Ovary (tissue), 9 donors: ENCODE results near the gene GEMIN5. TPM values are rescaled to one million over a fixed set of nuclear protein-coding genes. Genes with fewer than 3 reads are reported as not detected.
"Not testable (repeated sequence)": the region's sequence is repeated elsewhere in the genome, so short reads cannot be mapped to it uniquely, and the experiment has no call there.

Source experiments
- DNase-seq, 5 donors: peaks; one replicate each; pipeline ENCODE4 v3.0.0-alpha.2; 2019 to 2020
- H3K27ac ChIP-seq, 2 donors: fragments of 200-600 bp; one replicate each; pipeline versions ENCODE4 v1.5.1 to v1.8.0; 2019 to 2022
- H3K27me3 ChIP-seq: fragments of 200-600 bp; one replicate; pipeline ENCODE4 v1.8.0; 2022
- H3K36me3 ChIP-seq: fragments of 200-600 bp; sonication (generic); one replicate; pipeline ENCODE4 v1.5.1; 2019
- H3K4me1 ChIP-seq: one replicate; pipeline ENCODE4 v1.8.1; 2013; ENCODE audit warnings: mild to moderate bottlenecking, moderate library complexity; ENCODE audit not compliant: insufficient read depth
- H3K4me3 ChIP-seq: fragments of 200-600 bp; sonication (generic); one replicate; pipeline ENCODE4 v1.5.1; 2017
- H3K9me3 ChIP-seq, 2 donors: fragments of 200-600 bp in 1 of 2; sonication (generic) in 1 of 2; one replicate each; pipeline versions ENCODE4 v1.5.1 to v1.8.1; 2013 to 2019; ENCODE audit warnings: mild to moderate bottlenecking in 1 of 2, moderate library complexity in 1 of 2
- EP300 ChIP-seq: sonication (generic); formaldehyde crosslinking; IDR thresholded peaks from one replicate; pipeline ENCODE4 v1.6.1; 2017; ENCODE audit warnings: antibody characterized with exemption
- POLR2A ChIP-seq: fragments of 450-650 bp; IDR thresholded peaks from one replicate; pipeline ENCODE4 v1.6.1; 2017; ENCODE audit warnings: antibody characterized with exemption, mild to moderate bottlenecking, moderate library complexity
- WGBS, 3 donors: extraction: QIAGEN DNeasy Blood & Tissue Kit in 1 of 3; methylation state at CpG; one replicate each; pipeline versions ENCODE4 v1.1.5 to v1.1.7; 2013 to 2017; 5-methylcytosine and 5-hydroxymethylcytosine counted together
- intact Hi-C, 4 donors: fragments of 100-400 bp; cut with DNase I; formaldehyde crosslinking; loops; one replicate each; pipeline versions ENCODE4 v1.11.0 to v1.15.1; 2022 to 2023
- polyA plus RNA-seq, 2 donors: library from polyadenylated mRNA; stranded (reverse); fragments of 200-250 nt in 1 of 2; fragments of 350-450 nt in 1 of 2; fragmentation: Illumina TruSeq in 1 of 2; extraction: RNeasy Lipid Tissue Mini Kit (QIAGEN cat#74804) in 1 of 2; gene quantifications; one replicate each; pipeline ENCODE4 v1.2.3, GENCODE V29; 2013 to 2014
- total RNA-seq, 7 donors: library from RNA; depleted of rRNA in 2 of 7; stranded (reverse); fragments of >200 nt in 2 of 7; fragmentation: NEBNext Ultra II Directional in 3 of 7; extraction: Animal tissue kit (Norgen Biotek cat#: 25700) in 3 of 7; gene quantifications; one replicate each; pipeline versions ENCODE4 v1.1.0 to v1.2.4, GENCODE V29; 2016 to 2023
- TF ChIP-seq, protein P1 (sequence below), 3 donors: fragments of 450-650 bp in 2 of 3; fragments of 200-600 bp in 1 of 3; IDR thresholded peaks; one replicate each; pipeline versions ENCODE4 v1.5.1 to v1.8.0; 2016 to 2022; ENCODE audit warnings: antibody characterized with exemption in 3 of 3, mild to moderate bottlenecking in 1 of 3
- donor health status: DM: no; HTN: no; CAD: no; lungs with moderate emphysema.
- donor health status: DM: no; HTN: no; CAD: no.
- donor health status: Bipolar disorder and iron deficiency.
- donor health status: DM: yes; HTN: yes; CAD: no.
- donor health status: DM: no; HTN: no; CAD: no.
- donor health status: DM: yes; HTN: yes; CAD: no.

Gene GEMIN5
- total and polyA plus RNA-seq, 9 donors = 6.1 to 20.6 (median 15.3) TPM

DNA sequence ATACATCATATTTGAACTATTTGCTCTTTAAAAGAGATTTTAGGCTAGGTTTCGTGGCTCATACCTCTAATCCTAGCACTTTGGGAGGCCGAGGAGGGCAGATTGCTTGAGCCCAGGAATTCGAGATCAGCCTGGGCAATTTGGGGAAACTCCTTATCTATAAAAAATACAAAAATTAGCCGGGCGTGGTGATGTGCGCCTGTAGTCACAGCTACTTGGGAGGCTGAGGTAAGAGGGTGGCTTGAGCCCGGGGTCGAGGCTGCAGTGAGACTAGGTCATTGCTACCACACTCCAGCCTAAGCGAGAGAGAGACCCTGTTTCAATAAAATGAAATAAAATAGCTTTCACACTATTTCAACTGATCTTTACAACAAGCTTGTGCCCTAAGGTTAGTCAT lies 2.4 kb upstream of the GEMIN5 start:
- Histone ChIP-seq H3K36me3 (no peaks in the 10 kb centered on the region), H3K4me1 (peaks cover 6% of the 10 kb centered on the region), H3K4me3 (peak overlapping the region; percentile 53), H3K27ac (peak overlapping the region in 1 of 2 donors; percentile 42), H3K9me3 (no peaks in the 10 kb centered on the region), H3K27me3 (no peaks in the 10 kb centered on the region)
- intact Hi-C loops = loop anchor here in 1 of 4 donors (10.0 kb wide), 1 partner anchor 286 kb away; no protein-coding TSS in a partner anchor
- TF ChIP-seq POLR2A = no peak
- TF ChIP-seq, protein P1, sequence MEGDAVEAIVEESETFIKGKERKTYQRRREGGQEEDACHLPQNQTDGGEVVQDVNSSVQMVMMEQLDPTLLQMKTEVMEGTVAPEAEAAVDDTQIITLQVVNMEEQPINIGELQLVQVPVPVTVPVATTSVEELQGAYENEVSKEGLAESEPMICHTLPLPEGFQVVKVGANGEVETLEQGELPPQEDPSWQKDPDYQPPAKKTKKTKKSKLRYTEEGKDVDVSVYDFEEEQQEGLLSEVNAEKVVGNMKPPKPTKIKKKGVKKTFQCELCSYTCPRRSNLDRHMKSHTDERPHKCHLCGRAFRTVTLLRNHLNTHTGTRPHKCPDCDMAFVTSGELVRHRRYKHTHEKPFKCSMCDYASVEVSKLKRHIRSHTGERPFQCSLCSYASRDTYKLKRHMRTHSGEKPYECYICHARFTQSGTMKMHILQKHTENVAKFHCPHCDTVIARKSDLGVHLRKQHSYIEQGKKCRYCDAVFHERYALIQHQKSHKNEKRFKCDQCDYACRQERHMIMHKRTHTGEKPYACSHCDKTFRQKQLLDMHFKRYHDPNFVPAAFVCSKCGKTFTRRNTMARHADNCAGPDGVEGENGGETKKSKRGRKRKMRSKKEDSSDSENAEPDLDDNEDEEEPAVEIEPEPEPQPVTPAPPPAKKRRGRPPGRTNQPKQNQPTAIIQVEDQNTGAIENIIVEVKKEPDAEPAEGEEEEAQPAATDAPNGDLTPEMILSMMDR (IDR thresholded peaks at IDR 0.05) = no peak
- no peak for TF ChIP-seq EP300
- DNase-seq = peak in 1 of 5 donors; percentile 42
- 70 to 79% (median 79%) methylated on average over 9 of the region's 9 CpGs for WGBS, 3 donors

DNA sequence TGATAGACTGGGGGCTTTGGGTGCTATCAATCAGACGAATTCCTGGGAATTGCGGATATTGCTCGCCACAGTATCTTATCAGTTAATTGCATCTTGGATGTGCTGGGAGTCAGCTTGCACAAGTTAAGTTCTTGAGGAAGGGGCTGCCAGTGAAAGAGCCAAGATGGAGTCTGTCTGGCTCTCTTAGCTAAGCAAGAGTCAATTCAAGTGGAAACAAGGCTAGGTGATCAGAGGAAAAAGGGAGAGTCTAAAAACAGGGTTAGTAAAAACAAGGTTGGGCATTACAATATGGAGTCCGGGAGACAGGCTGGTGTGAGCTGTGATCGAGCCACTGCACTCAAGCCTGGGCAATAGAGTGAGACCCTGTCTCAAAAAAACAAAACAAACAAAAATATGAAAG lies 1.4 kb upstream of the GEMIN5 start:
- DNase-seq, H3K36me3 ChIP-seq, H3K27me3 ChIP-seq, H3K4me1 ChIP-seq, H3K9me3 ChIP-seq, H3K27ac ChIP-seq, H3K4me3 ChIP-seq: not testable (repeated sequence)
- 79 to 80% (median 79%) methylated on average over 5 of the region's 5 CpGs for WGBS, 3 donors
- intact Hi-C loops = loop anchor here in 1 of 4 donors (10.0 kb wide), 1 partner anchor 75 kb away; no protein-coding TSS in a partner anchor

- no peak for TF ChIP-seq EP300
- no peak for TF ChIP-seq POLR2A
- TF ChIP-seq, protein P1 (IDR thresholded peaks at IDR 0.05) = no peak
- Histone ChIP-seq H3K4me1 (peaks cover 6% of the 10 kb centered on the region), H3K27me3 (no peaks in the 10 kb centered on the region), H3K27ac (no peak overlapping the region), H3K9me3 (no peaks in the 10 kb centered on the region), H3K4me3 (peak overlapping the region; percentile 91), H3K36me3 (no peaks in the 10 kb centered on the region)
- 8 to 12% (median 10%) methylated on average over 11 of the region's 11 CpGs for WGBS, 3 donors
- DNase-seq = no peak
- intact Hi-C loops = loop anchor here in 1 of 4 donors (10.0 kb wide), 1 partner anchor 72 kb away; no protein-coding TSS in a partner anchor
Measured at GRCh38 chr5:154937186-154937717, 759 bp downstream of the GEMIN5 start.

DNA sequence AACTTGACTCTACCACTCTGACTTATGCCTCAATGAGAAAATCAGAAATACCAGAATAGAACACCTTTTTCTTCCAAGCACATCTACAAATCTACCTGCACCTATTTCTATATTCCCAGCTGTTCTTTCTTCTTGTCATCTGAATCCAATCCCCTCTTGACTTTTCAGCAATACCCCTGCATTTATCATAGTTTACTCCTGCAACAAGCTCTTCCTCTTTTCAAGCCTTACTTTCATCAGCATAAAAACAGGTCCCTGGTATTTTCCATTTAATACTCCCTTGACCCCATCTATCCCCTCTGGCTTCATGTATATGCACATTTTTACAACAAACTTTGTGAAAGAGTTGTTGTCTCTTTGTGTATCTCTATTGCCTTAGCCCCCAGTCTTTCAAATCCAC lies 3.1 kb downstream of the GEMIN5 start:
- Histone ChIP-seq H3K4me3 (no peak overlapping the region), H3K36me3 (no peaks in the 10 kb centered on the region), H3K27ac (no peak overlapping the region), H3K27me3 (no peaks in the 10 kb centered on the region), H3K9me3 (no peaks in the 10 kb centered on the region), H3K4me1 (peaks cover 5% of the 10 kb centered on the region)
- intact Hi-C loops = loop anchor here in 1 of 4 donors (10.0 kb wide), 1 partner anchor 70 kb away; no protein-coding TSS in a partner anchor
- TF ChIP-seq, protein P1 (IDR thresholded peaks at IDR 0.05) = no peak
- TF ChIP-seq EP300 (no peak), POLR2A (no peak)
- no peak for DNase-seq

GRCh38 chr5:154933537-154933936 lies 4.5 kb downstream of the GEMIN5 start:
- DNase-seq = no peak
- H3K4me1 ChIP-seq = peaks cover 5% of the 10 kb centered on the region
- 85 to 89% (median 86%) methylated on average over 3 of the region's 3 CpGs for WGBS, 3 donors
- intact Hi-C loops = loop anchor here in 1 of 4 donors (10.0 kb wide), 1 partner anchor 69 kb away; no protein-coding TSS in a partner anchor
- no peaks in the 10 kb centered on the region for H3K27me3 ChIP-seq
- no peaks in the 10 kb centered on the region for H3K9me3 ChIP-seq
- TF ChIP-seq EP300 (no peak), POLR2A (no peak)
- TF ChIP-seq, protein P1 (IDR thresholded peaks at IDR 0.05) = no peak
- no peak overlapping the region for H3K27ac ChIP-seq
- H3K4me3 ChIP-seq = no peak overlapping the region
- H3K36me3 ChIP-seq = no peaks in the 10 kb centered on the region
